ACC112 (cell line): ENCODE measurements around the gene TDRD12.

Experiments
- H2AFZ ChIP-seq: fragments of 200-600 bp; sonication (generic); one replicate; pipeline ENCODE4 v1.6.0; 2017; ENCODE audit warnings: antibody characterized with exemption, low read length; ENCODE audit not compliant: unreplicated experiment
- H3K27ac ChIP-seq: fragments of 200-600 bp; sonication (generic); 2 replicates; pipeline ENCODE4 v1.5.1; 2014; ENCODE audit warnings: low read depth, mild to moderate bottlenecking, antibody characterized with exemption, low read length, moderate library complexity
- H3K27me3 ChIP-seq: fragments of 200-600 bp; sonication (generic); 2 replicates; pipeline ENCODE4 v1.6.1; 2014; ENCODE audit warnings: mild to moderate bottlenecking, antibody characterized with exemption, low read length, moderate library complexity, mixed read lengths; ENCODE audit not compliant: insufficient read depth
- H3K36me3 ChIP-seq: fragments of 200-600 bp; sonication (generic); 2 replicates; pipeline ENCODE4 v1.6.1; 2016; ENCODE audit warnings: mild to moderate bottlenecking, antibody characterized with exemption, low read length, moderate library complexity, mixed read lengths; ENCODE audit not compliant: insufficient read depth
- H3K4me1 ChIP-seq: fragments of 200-600 bp; sonication (generic); one replicate; pipeline ENCODE4 v1.6.1; 2016; ENCODE audit warnings: low read length, mixed read lengths; ENCODE audit not compliant: insufficient read depth, unreplicated experiment, control insufficient read depth
- H3K4me3 ChIP-seq: fragments of 200-600 bp; sonication (generic); 2 replicates; pipeline ENCODE4 v1.5.1; 2014; ENCODE audit warnings: mild to moderate bottlenecking, low read depth, low read length
- H3K79me2 ChIP-seq: fragments of 200-600 bp; sonication (generic); one replicate; pipeline ENCODE4 v1.6.0; 2016; ENCODE audit warnings: low read length; ENCODE audit not compliant: control insufficient read depth, unreplicated experiment, insufficient read depth

The TDRD12 gene

GRCh38 chr19:32719611-32720059, at the start of gene TDRD12:
TSS of gene TDRD12 (plus strand) at chr19:32719767. CDS start at chr19:32720073, 306 bp downstream.
- Histone ChIP-seq H3K27ac (no peak within 1 kb of the TSS), H3K27me3 (no peaks in the 10 kb centered on the region), H3K4me1 (no peaks in the 10 kb centered on the region), H3K79me2 (no peaks in the 10 kb centered on the region), H3K36me3 (no peaks in the 10 kb centered on the region), H3K4me3 (no peak within 1 kb of the TSS), H2AFZ (no peak within 1 kb of the TSS)

- Histone ChIP-seq H3K79me2 (peaks cover 30% of the 10 kb centered on the region), H3K4me1 (no peaks in the 10 kb centered on the region), H3K27me3 (peaks cover 13% of the 10 kb centered on the region), H3K27ac (no peak overlapping the region), H3K36me3 (no peaks in the 10 kb centered on the region), H2AFZ (no peak overlapping the region), H3K4me3 (no peak overlapping the region)
Observed at GRCh38 chr19:32671883-32672593, 47.5 kb upstream of the TDRD12 start.

GRCh38 chr19:32672841-32673240, 46.7 kb upstream of the TDRD12 start:
- Histone ChIP-seq H3K27ac (no peak overlapping the region), H3K27me3 (peaks cover 21% of the 10 kb centered on the region), H2AFZ (no peak overlapping the region), H3K4me3 (no peak overlapping the region), H3K4me1 (no peaks in the 10 kb centered on the region), H3K79me2 (peaks cover 29% of the 10 kb centered on the region), H3K36me3 (no peaks in the 10 kb centered on the region)

GRCh38 chr19:32673573-32673972, 46.0 kb upstream of the TDRD12 start:
- peaks cover 28% of the 10 kb centered on the region for H3K79me2 ChIP-seq
- peaks cover 22% of the 10 kb centered on the region for H3K27me3 ChIP-seq

GRCh38 chr19:32674153-32674930, 45.2 kb upstream of the TDRD12 start:
- Histone ChIP-seq H3K4me1 (no peaks in the 10 kb centered on the region), H2AFZ (peak overlapping the region; percentile 90)

More at GRCh38 chr19:32673573-32673972, 46.0 kb upstream of the TDRD12 start:
- H3K4me3 ChIP-seq = peak overlapping the region; percentile 87
- no peaks in the 10 kb centered on the region for H3K4me1 ChIP-seq
- no peaks in the 10 kb centered on the region for H3K36me3 ChIP-seq
- H2AFZ ChIP-seq = no peak overlapping the region
- H3K27ac ChIP-seq = no peak overlapping the region

GRCh38 chr19:32674931-32675719, 44.4 kb upstream of the TDRD12 start, which contains the start of gene ANKRD27:
TSS of gene ANKRD27 (minus strand) at chr19:32675180. CDS start at chr19:32659015, 16,165 bp downstream.
- Histone ChIP-seq H3K79me2 (peaks cover 20% of the 10 kb centered on the region), H3K36me3 (no peaks in the 10 kb centered on the region), H3K27ac (no peak within 1 kb of the TSS), H3K27me3 (peaks cover 22% of the 10 kb centered on the region), H3K4me3 (peak within 1 kb of the TSS; percentile 87), H3K4me1 (no peaks in the 10 kb centered on the region), H2AFZ (peak within 1 kb of the TSS; percentile 90)

More at GRCh38 chr19:32674153-32674930, 45.2 kb upstream of the TDRD12 start:
- Histone ChIP-seq H3K79me2 (peaks cover 20% of the 10 kb centered on the region), H3K27me3 (peaks cover 22% of the 10 kb centered on the region), H3K4me3 (peak overlapping the region; percentile 87), H3K36me3 (no peaks in the 10 kb centered on the region), H3K27ac (no peak overlapping the region)

- Histone ChIP-seq H2AFZ (peak within 1 kb of the TSS; percentile 90), H3K27me3 (peaks cover 22% of the 10 kb centered on the region)
Observed at GRCh38 chr19:32675720-32676185, 43.8 kb upstream of the TDRD12 start, which contains the start of gene RGS9BP. TSS of gene RGS9BP (plus strand) at chr19:32675848. CDS start at chr19:32676264, 416 bp downstream.

GRCh38 chr19:32676186-32676894, 43.2 kb upstream of the TDRD12 start:
- Histone ChIP-seq H3K27ac (no peak overlapping the region), H3K4me3 (peak overlapping the region; percentile 87; the same call in 1 of the 2 replicates), H3K4me1 (no peaks in the 10 kb centered on the region), H3K79me2 (peaks cover 20% of the 10 kb centered on the region), H3K36me3 (no peaks in the 10 kb centered on the region), H2AFZ (no peak overlapping the region), H3K27me3 (peaks cover 22% of the 10 kb centered on the region)

More at GRCh38 chr19:32675720-32676185, 43.8 kb upstream of the TDRD12 start, which contains the start of gene RGS9BP:
- Histone ChIP-seq H3K36me3 (no peaks in the 10 kb centered on the region), H3K4me1 (no peaks in the 10 kb centered on the region), H3K4me3 (peak within 1 kb of the TSS; percentile 87), H3K27ac (no peak within 1 kb of the TSS), H3K79me2 (peaks cover 20% of the 10 kb centered on the region)

- no peaks in the 10 kb centered on the region for H3K36me3 ChIP-seq
- H3K79me2 ChIP-seq = peaks cover 20% of the 10 kb centered on the region
- H3K27ac ChIP-seq = no peak overlapping the region
- H3K27me3 ChIP-seq = peaks cover 22% of the 10 kb centered on the region
- no peak overlapping the region for H2AFZ ChIP-seq
- H3K4me1 ChIP-seq = no peaks in the 10 kb centered on the region
- H3K4me3 ChIP-seq = no peak overlapping the region
Observed at GRCh38 chr19:32676895-32677359, 42.6 kb upstream of the TDRD12 start.
